ENCODE measurements around the gene ZNF853.
"Not testable (repeated sequence)": the region's sequence is repeated elsewhere in the genome, so short reads cannot be mapped to it uniquely, and the experiment has no call there.

Gene ZNF853

DNA sequence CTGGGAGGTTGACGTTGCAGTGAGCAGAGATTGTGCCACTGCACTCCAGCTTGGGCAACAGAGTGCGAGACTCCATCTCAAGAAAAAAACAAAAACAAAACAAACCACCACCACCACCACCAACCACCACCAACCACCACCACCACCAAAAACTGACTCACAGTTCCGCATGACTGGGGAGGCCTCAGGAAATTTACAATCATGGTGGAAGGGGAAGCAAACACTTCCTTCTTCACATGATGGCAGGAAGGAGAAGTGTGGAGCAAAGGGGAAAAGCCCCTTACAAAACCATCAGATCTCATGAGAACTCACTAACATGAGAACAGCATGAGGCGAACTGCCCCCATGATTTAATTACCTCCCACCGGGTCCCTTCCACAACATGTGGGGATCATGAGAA, 19.6 kb downstream of the ZNF853 start:
- H3K9ac ChIP-seq (ENCODE audit: low read depth in 1 of 2, low read length in 2 of 2); H3K27me3 ChIP-seq (ENCODE audit: control insufficient read depth in 1 of 2, insufficient read depth in 2 of 2, low read length in 2 of 2); H3K9me3 ChIP-seq (ENCODE audit: control insufficient read depth in 1 of 2, low read length in 2 of 2); H3K27ac ChIP-seq (ENCODE audit: low read depth, low read length); H3K36me3 ChIP-seq (ENCODE audit: control insufficient read depth in 1 of 2, insufficient read depth in 2 of 2, low read length in 2 of 2); H3K4me3 ChIP-seq (ENCODE audit: low read depth in 1 of 2, low read length in 2 of 2): not testable (repeated sequence)
- peaks cover 9 to 17% of the 10 kb centered on the region in 2 donors for H3K4me1 ChIP-seq (ENCODE audit: control insufficient read depth in 1 of 2, insufficient read depth in 2 of 2, low read length in 2 of 2)

DNA sequence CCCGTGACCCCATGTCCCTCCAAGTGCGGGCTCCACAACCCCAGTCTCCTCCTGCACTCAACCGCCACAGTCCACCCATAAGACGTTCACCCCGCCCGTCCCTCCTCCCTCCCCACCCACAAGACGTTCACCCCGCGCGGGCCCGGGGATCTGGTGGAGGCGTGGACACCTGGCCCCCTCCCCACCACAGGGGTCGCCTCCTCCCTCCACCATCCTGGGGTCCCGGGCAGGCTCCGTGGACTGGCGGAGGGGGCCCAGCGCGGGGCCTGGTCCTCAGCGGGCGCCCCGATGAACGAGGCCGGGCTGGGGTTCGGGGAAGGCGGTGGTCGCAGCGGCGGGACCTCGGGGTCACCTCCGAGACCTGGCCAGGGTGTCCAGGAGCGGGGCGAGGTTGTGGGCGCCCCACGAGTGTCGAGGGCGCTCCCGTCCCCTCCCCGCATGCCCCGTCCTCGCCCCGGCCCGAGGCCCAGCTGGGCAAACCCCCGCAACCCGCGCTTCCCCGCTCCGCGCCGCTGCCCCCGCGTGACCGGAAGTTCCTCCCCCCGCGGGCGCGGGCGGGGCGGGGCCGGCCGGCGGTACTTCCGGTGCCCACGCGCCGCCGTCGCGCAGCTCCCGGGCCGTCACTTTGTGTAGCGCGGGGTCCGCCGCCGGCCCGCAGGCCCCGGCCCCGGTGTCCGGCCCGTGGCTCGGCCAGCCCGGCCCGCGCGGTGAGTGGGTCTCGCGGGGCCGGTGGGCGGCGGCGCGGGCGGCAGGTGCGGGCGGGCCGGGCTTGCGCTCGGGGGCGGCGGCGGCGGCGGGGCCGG, 21.5 kb downstream of the ZNF853 start, which contains the start of gene ZNF316:
ZNF316 (plus strand) TSS at position 578 of the 803 bp plus-strand sequence. CDS start 5,092 bp downstream, outside the sequence.
- H3K9me3 ChIP-seq (ENCODE audit: control insufficient read depth in 1 of 2, low read length in 2 of 2) = no peaks in the 10 kb centered on the region
- H3K27me3 ChIP-seq (ENCODE audit: control insufficient read depth in 1 of 2, insufficient read depth in 2 of 2, low read length in 2 of 2) = no peaks in the 10 kb centered on the region
- H3K27ac ChIP-seq (ENCODE audit: low read depth, low read length) = peak within 1 kb of the TSS; percentile 32
- H3K36me3 ChIP-seq (ENCODE audit: control insufficient read depth in 1 of 2, insufficient read depth in 2 of 2, low read length in 2 of 2) = peaks cover 9 to 17% of the 10 kb centered on the region in 2 donors
- peaks cover 9 to 12% of the 10 kb centered on the region in 2 donors for H3K4me1 ChIP-seq (ENCODE audit: control insufficient read depth in 1 of 2, insufficient read depth in 2 of 2, low read length in 2 of 2)
- H3K4me3 ChIP-seq (ENCODE audit: low read depth in 1 of 2, low read length in 2 of 2) = peak within 1 kb of the TSS; percentile 72 to 76
- H3K9ac ChIP-seq (ENCODE audit: low read depth in 1 of 2, low read length in 2 of 2) = peak within 1 kb of the TSS; percentile 60 to 70

GRCh38 chr7:6637544-6638229, 22.3 kb downstream of the ZNF853 start:
- peaks cover 10 to 24% of the 10 kb centered on the region in 2 donors for H3K36me3 ChIP-seq (ENCODE audit: control insufficient read depth in 1 of 2, insufficient read depth in 2 of 2, low read length in 2 of 2)
- H3K27ac ChIP-seq (ENCODE audit: low read depth, low read length) = no peak overlapping the region
- H3K4me3 ChIP-seq (ENCODE audit: low read depth in 1 of 2, low read length in 2 of 2) = peak overlapping the region; percentile 65 to 74
- H3K9me3 ChIP-seq (ENCODE audit: control insufficient read depth in 1 of 2, low read length in 2 of 2) = no peaks in the 10 kb centered on the region
- peak overlapping the region; percentile 54 to 61 for H3K9ac ChIP-seq (ENCODE audit: low read depth in 1 of 2, low read length in 2 of 2)
- H3K27me3 ChIP-seq (ENCODE audit: control insufficient read depth in 1 of 2, insufficient read depth in 2 of 2, low read length in 2 of 2) = no peaks in the 10 kb centered on the region
- peaks cover 9 to 12% of the 10 kb centered on the region in 2 donors for H3K4me1 ChIP-seq (ENCODE audit: control insufficient read depth in 1 of 2, insufficient read depth in 2 of 2, low read length in 2 of 2)

- Histone ChIP-seq H3K36me3 (ENCODE audit: control insufficient read depth in 1 of 2, insufficient read depth in 2 of 2, low read length in 2 of 2) (peaks cover 16 to 37% of the 10 kb centered on the region in 2 donors), H3K9ac (ENCODE audit: low read depth in 1 of 2, low read length in 2 of 2) (no peak overlapping the region), H3K27ac (ENCODE audit: low read depth, low read length) (no peak overlapping the region), H3K4me1 (ENCODE audit: control insufficient read depth in 1 of 2, insufficient read depth in 2 of 2, low read length in 2 of 2) (peaks cover 9 to 12% of the 10 kb centered on the region in 2 donors), H3K4me3 (ENCODE audit: low read depth in 1 of 2, low read length in 2 of 2) (no peak overlapping the region), H3K9me3 (ENCODE audit: control insufficient read depth in 1 of 2, low read length in 2 of 2) (no peaks in the 10 kb centered on the region), H3K27me3 (ENCODE audit: control insufficient read depth in 1 of 2, insufficient read depth in 2 of 2, low read length in 2 of 2) (no peaks in the 10 kb centered on the region)
Measured at GRCh38 chr7:6639032-6639431, 23.6 kb downstream of the ZNF853 start.

GRCh38 chr7:6639627-6640026, 24.2 kb downstream of the ZNF853 start:
- Histone ChIP-seq H3K9ac (ENCODE audit: low read depth in 1 of 2, low read length in 2 of 2) (no peak overlapping the region), H3K36me3 (ENCODE audit: control insufficient read depth in 1 of 2, insufficient read depth in 2 of 2, low read length in 2 of 2) (peaks cover 21 to 43% of the 10 kb centered on the region in 2 donors), H3K27me3 (ENCODE audit: control insufficient read depth in 1 of 2, insufficient read depth in 2 of 2, low read length in 2 of 2) (no peaks in the 10 kb centered on the region), H3K9me3 (ENCODE audit: control insufficient read depth in 1 of 2, low read length in 2 of 2) (no peaks in the 10 kb centered on the region), H3K4me1 (ENCODE audit: control insufficient read depth in 1 of 2, insufficient read depth in 2 of 2, low read length in 2 of 2) (peaks cover 9 to 12% of the 10 kb centered on the region in 2 donors), H3K4me3 (ENCODE audit: low read depth in 1 of 2, low read length in 2 of 2) (no peak overlapping the region), H3K27ac (ENCODE audit: low read depth, low read length) (no peak overlapping the region)

- Histone ChIP-seq H3K36me3 (ENCODE audit: control insufficient read depth in 1 of 2, insufficient read depth in 2 of 2, low read length in 2 of 2) (peaks cover 21 to 49% of the 10 kb centered on the region in 2 donors), H3K4me3 (ENCODE audit: low read depth in 1 of 2, low read length in 2 of 2) (no peak overlapping the region), H3K9me3 (ENCODE audit: control insufficient read depth in 1 of 2, low read length in 2 of 2) (no peaks in the 10 kb centered on the region), H3K4me1 (ENCODE audit: control insufficient read depth in 1 of 2, insufficient read depth in 2 of 2, low read length in 2 of 2) (peaks cover 9 to 12% of the 10 kb centered on the region in 2 donors), H3K27ac (ENCODE audit: low read depth, low read length) (no peak overlapping the region), H3K9ac (ENCODE audit: low read depth in 1 of 2, low read length in 2 of 2) (no peak overlapping the region), H3K27me3 (ENCODE audit: control insufficient read depth in 1 of 2, insufficient read depth in 2 of 2, low read length in 2 of 2) (no peaks in the 10 kb centered on the region)
Measured at GRCh38 chr7:6640246-6640721, 24.9 kb downstream of the ZNF853 start.

- peaks cover 9% of the 10 kb centered on the region in 2 donors for H3K4me1 ChIP-seq (ENCODE audit: control insufficient read depth in 1 of 2, insufficient read depth in 2 of 2, low read length in 2 of 2)
- no peak overlapping the region for H3K27ac ChIP-seq (ENCODE audit: low read depth, low read length)
- no peak overlapping the region for H3K9ac ChIP-seq (ENCODE audit: low read depth in 1 of 2, low read length in 2 of 2)
- no peaks in the 10 kb centered on the region for H3K27me3 ChIP-seq (ENCODE audit: control insufficient read depth in 1 of 2, insufficient read depth in 2 of 2, low read length in 2 of 2)
- no peak overlapping the region for H3K4me3 ChIP-seq (ENCODE audit: low read depth in 1 of 2, low read length in 2 of 2)
- no peaks in the 10 kb centered on the region for H3K9me3 ChIP-seq (ENCODE audit: control insufficient read depth in 1 of 2, low read length in 2 of 2)
- peaks cover 21 to 55% of the 10 kb centered on the region in 2 donors for H3K36me3 ChIP-seq (ENCODE audit: control insufficient read depth in 1 of 2, insufficient read depth in 2 of 2, low read length in 2 of 2)
Measured at GRCh38 chr7:6641305-6642035, 26.1 kb downstream of the ZNF853 start.

DNA sequence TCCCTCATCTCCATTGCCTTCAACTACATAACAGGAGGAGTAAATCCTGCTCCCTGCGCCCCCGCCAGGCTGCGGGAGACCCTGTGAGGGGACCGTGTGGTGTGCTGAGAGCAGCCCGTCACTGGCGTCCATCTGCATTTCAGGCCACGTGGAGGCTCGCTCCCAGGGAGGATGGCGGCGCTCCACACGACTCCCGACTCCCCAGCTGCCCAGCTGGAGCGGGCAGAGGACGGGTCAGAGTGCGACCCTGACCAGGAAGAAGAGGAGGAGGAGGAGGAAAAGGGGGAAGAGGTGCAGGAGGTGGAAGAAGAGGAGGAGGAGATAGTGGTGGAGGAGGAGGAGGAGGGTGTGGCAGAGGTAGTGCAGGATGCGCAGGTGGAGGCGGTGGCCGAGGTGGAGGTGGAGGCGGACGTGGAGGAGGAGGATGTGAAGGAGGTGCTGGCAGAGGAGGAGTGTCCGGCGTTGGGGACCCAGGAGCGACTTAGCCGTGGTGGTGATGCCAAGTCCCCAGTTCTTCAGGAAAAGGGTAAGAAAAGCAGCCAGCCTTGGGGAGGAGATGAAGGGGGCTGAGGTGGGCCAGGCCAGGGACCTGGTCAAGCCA, 26.9 kb downstream of the ZNF853 start:
- H3K36me3 ChIP-seq (ENCODE audit: control insufficient read depth in 1 of 2, insufficient read depth in 2 of 2, low read length in 2 of 2) = peaks cover 24 to 64% of the 10 kb centered on the region in 2 donors
- peaks cover 7 to 9% of the 10 kb centered on the region in 2 donors for H3K4me1 ChIP-seq (ENCODE audit: control insufficient read depth in 1 of 2, insufficient read depth in 2 of 2, low read length in 2 of 2)
- no peak overlapping the region for H3K9ac ChIP-seq (ENCODE audit: low read depth in 1 of 2, low read length in 2 of 2)
- no peak overlapping the region for H3K4me3 ChIP-seq (ENCODE audit: low read depth in 1 of 2, low read length in 2 of 2)
- no peak overlapping the region for H3K27ac ChIP-seq (ENCODE audit: low read depth, low read length)
- H3K9me3 ChIP-seq (ENCODE audit: control insufficient read depth in 1 of 2, low read length in 2 of 2) = no peaks in the 10 kb centered on the region
- H3K27me3 ChIP-seq (ENCODE audit: control insufficient read depth in 1 of 2, insufficient read depth in 2 of 2, low read length in 2 of 2) = no peaks in the 10 kb centered on the region

DNA sequence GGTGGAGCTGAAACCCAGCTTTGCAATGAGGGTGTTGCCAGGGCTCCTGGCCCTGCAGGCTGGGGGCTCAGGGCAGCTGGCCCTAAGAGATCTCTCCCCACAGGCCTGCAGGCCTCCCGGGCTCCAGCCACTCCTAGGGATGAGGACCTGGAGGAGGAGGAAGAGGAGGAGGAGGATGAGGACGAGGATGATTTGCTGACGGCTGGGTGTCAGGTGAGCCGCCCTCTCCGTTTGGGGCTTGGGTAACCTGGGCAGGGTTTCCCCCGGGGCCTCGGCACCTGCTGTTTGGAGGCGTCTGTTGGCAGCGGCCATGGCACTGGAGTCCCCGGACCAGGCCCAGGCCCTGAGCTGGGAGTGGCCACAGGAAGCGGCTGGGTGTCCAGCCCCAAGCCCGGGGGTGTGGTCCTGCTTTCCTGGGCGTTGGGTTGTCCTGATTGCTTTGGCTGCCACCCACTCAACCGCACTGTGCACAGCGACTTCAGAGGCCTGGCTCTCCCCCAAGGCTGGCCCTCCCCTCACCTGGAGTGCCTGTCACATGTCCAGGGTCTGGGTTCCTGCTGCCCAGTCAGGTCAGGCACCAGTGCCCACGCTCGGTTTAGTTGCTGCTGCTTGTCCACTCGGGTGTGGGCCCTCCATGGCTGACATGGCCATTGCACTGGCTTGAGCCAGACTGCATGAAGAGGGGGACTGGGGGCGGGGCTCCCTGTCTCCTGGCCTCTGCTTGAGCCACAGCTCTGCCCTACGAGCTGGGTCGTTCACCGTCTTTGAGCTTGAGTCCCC, 27.6 kb downstream of the ZNF853 start:
- no peak overlapping the region for H3K27ac ChIP-seq (ENCODE audit: low read depth, low read length)
- H3K4me3 ChIP-seq (ENCODE audit: low read depth in 1 of 2, low read length in 2 of 2) = no peak overlapping the region
- H3K9me3 ChIP-seq (ENCODE audit: control insufficient read depth in 1 of 2, low read length in 2 of 2) = no peaks in the 10 kb centered on the region
- no peaks in the 10 kb centered on the region for H3K27me3 ChIP-seq (ENCODE audit: control insufficient read depth in 1 of 2, insufficient read depth in 2 of 2, low read length in 2 of 2)
- no peak overlapping the region for H3K9ac ChIP-seq (ENCODE audit: low read depth in 1 of 2, low read length in 2 of 2)
- peaks cover 7 to 8% of the 10 kb centered on the region in 2 donors for H3K4me1 ChIP-seq (ENCODE audit: control insufficient read depth in 1 of 2, insufficient read depth in 2 of 2, low read length in 2 of 2)
- H3K36me3 ChIP-seq (ENCODE audit: control insufficient read depth in 1 of 2, insufficient read depth in 2 of 2, low read length in 2 of 2) = peaks cover 26 to 67% of the 10 kb centered on the region in 2 donors
